ENCODE measurements around the gene NAB2.
A peak's percentile ranks its signal among the peaks of the same experiment; 100 is the strongest.

GRCh38 chr12:57124261-57124877, 35.5 kb downstream of the NAB2 start:
- TF ChIP-seq SMC3 (conservative IDR thresholded peaks at IDR 0.05; ENCODE audit: insufficient read depth, low read depth, low read length), result peak; percentile 70
- no peak for TF ChIP-seq PCBP2 (IDR thresholded peaks at IDR 0.05; ENCODE audit: low read depth, low read length, poor library complexity, severe bottlenecking)
- TF ChIP-seq SIN3B (IDR thresholded peaks at IDR 0.05; ENCODE audit: low read depth), result no peak
- no peak for TF ChIP-seq ZNF239 (CRISPR knock-in tag; IDR thresholded peaks at IDR 0.05)

All from K562 (cell line).